Stimulated activated CD4-positive, alpha-beta T cell treated with anti-CD3 and anti-CD28 coated beads, Interleukin-4, amount 100 ng/mL, for 1 hour (primary cell): ENCODE results near the gene CNTNAP2.

Source experiments
- DNase-seq: peaks from one replicate; pipeline ENCODE4 v3.0.0-alpha.2; 2020

The CNTNAP2 gene

GRCh38 chr7:147605323-147605722 is 1488.7 kb downstream of the CNTNAP2 start:
- no peak for DNase-seq

- no peak for DNase-seq
These were observed 1490.7 kb downstream of the CNTNAP2 start for GRCh38 chr7:147607157-147607800.

- DNase-seq: no peak
These were observed 1494.8 kb downstream of the CNTNAP2 start for GRCh38 chr7:147611431-147611830.

- DNase-seq: no peak
These were observed 1518.7 kb downstream of the CNTNAP2 start for GRCh38 chr7:147635288-147635687.

- no peak for DNase-seq
These were observed 1520.0 kb downstream of the CNTNAP2 start for GRCh38 chr7:147636553-147636952.

GRCh38 chr7:147638566-147638965 is 1522.0 kb downstream of the CNTNAP2 start:
- DNase-seq: no peak

- no peak for DNase-seq
These were observed 1522.4 kb downstream of the CNTNAP2 start for GRCh38 chr7:147639037-147639436.

GRCh38 chr7:147639751-147640150 is 1523.2 kb downstream of the CNTNAP2 start:
- DNase-seq: no peak

GRCh38 chr7:147640821-147641220 is 1524.2 kb downstream of the CNTNAP2 start:
- DNase-seq: no peak

- DNase-seq: no peak
These were observed 1530.0 kb downstream of the CNTNAP2 start for GRCh38 chr7:147646568-147646967.

GRCh38 chr7:147650991-147651390 is 1534.4 kb downstream of the CNTNAP2 start:
- DNase-seq: no peak

GRCh38 chr7:147651601-147652000 is 1535.0 kb downstream of the CNTNAP2 start:
- DNase-seq: no peak

GRCh38 chr7:147653456-147653855 is 1536.9 kb downstream of the CNTNAP2 start:
- DNase-seq: no peak

GRCh38 chr7:147658392-147658967 is 1541.9 kb downstream of the CNTNAP2 start:
- no peak for DNase-seq

GRCh38 chr7:147659036-147659995 is 1542.7 kb downstream of the CNTNAP2 start:
- no peak for DNase-seq

- DNase-seq: no peak
These were observed 1547.9 kb downstream of the CNTNAP2 start for GRCh38 chr7:147664541-147664940.

- DNase-seq: no peak
These were observed 1554.2 kb downstream of the CNTNAP2 start for GRCh38 chr7:147670759-147671158.

- no peak for DNase-seq
These were observed 1558.1 kb downstream of the CNTNAP2 start for GRCh38 chr7:147674705-147675104.

GRCh38 chr7:147678943-147679342 is 1562.3 kb downstream of the CNTNAP2 start:
- DNase-seq: no peak

- DNase-seq: no peak
These were observed 1564.9 kb downstream of the CNTNAP2 start for GRCh38 chr7:147681530-147681929.

- no peak for DNase-seq
These were observed 1584.1 kb downstream of the CNTNAP2 start for GRCh38 chr7:147700702-147701101.

- no peak for DNase-seq
These were observed 1591.3 kb downstream of the CNTNAP2 start for GRCh38 chr7:147707926-147708325.

GRCh38 chr7:147708871-147709270 is 1592.3 kb downstream of the CNTNAP2 start:
- no peak for DNase-seq

- no peak for DNase-seq
These were observed 1594.8 kb downstream of the CNTNAP2 start for GRCh38 chr7:147711447-147711846.
